ENCODE data around the gene PCSK1.

PCSK1 gene

GRCh38 chr5:96348536-96348935 lies 84.5 kb downstream of the PCSK1 start:
- no peaks in the 10 kb centered on the region for H3K36me3 ChIP-seq (ENCODE audit: control insufficient read depth in 5 of 5, insufficient read depth in 5 of 5, low read length in 5 of 5)
- no peak overlapping the region for H3K4me3 ChIP-seq (ENCODE audit: low read depth in 1 of 5, low read length in 5 of 5)
- peaks cover 0 to 4% (median 0%) of the 10 kb centered on the region in 5 donors for H3K4me1 ChIP-seq (ENCODE audit: control insufficient read depth in 5 of 5, insufficient read depth in 5 of 5, low read length in 5 of 5)
- no peak overlapping the region for H3K27ac ChIP-seq (ENCODE audit: low read depth, low read length)
- no peaks in the 10 kb centered on the region for H3K9me3 ChIP-seq (ENCODE audit: control insufficient read depth in 5 of 5, low read length in 5 of 5)
- no peaks in the 10 kb centered on the region for H3K27me3 ChIP-seq (ENCODE audit: control insufficient read depth in 5 of 5, insufficient read depth in 4 of 5, low read length in 5 of 5)
- H3K9ac ChIP-seq (ENCODE audit: low read length in 5 of 5): no peak overlapping the region

GRCh38 chr5:96347502-96348292 lies 85.4 kb downstream of the PCSK1 start:
- peaks cover 0 to 4% (median 0%) of the 10 kb centered on the region in 5 donors for H3K4me1 ChIP-seq (ENCODE audit: control insufficient read depth in 5 of 5, insufficient read depth in 5 of 5, low read length in 5 of 5)
- H3K27ac ChIP-seq (ENCODE audit: low read depth, low read length): no peak overlapping the region
- no peaks in the 10 kb centered on the region for H3K27me3 ChIP-seq (ENCODE audit: control insufficient read depth in 5 of 5, insufficient read depth in 4 of 5, low read length in 5 of 5)
- no peaks in the 10 kb centered on the region for H3K9me3 ChIP-seq (ENCODE audit: control insufficient read depth in 5 of 5, low read length in 5 of 5)
- no peak overlapping the region for H3K4me3 ChIP-seq (ENCODE audit: low read depth in 1 of 5, low read length in 5 of 5)
- no peaks in the 10 kb centered on the region for H3K36me3 ChIP-seq (ENCODE audit: control insufficient read depth in 5 of 5, insufficient read depth in 5 of 5, low read length in 5 of 5)
- no peak overlapping the region for H3K9ac ChIP-seq (ENCODE audit: low read length in 5 of 5)

GRCh38 chr5:96344678-96345577 lies 88.1 kb downstream of the PCSK1 start:
- H3K9ac ChIP-seq (ENCODE audit: low read length in 5 of 5): no peak overlapping the region
- H3K27ac ChIP-seq (ENCODE audit: low read depth, low read length): no peak overlapping the region
- no peaks in the 10 kb centered on the region for H3K36me3 ChIP-seq (ENCODE audit: control insufficient read depth in 5 of 5, insufficient read depth in 5 of 5, low read length in 5 of 5)

GRCh38 chr5:96343094-96343493 lies 90.0 kb downstream of the PCSK1 start:
- no peak overlapping the region for H3K27ac ChIP-seq (ENCODE audit: low read depth, low read length)
- H3K36me3 ChIP-seq (ENCODE audit: control insufficient read depth in 5 of 5, insufficient read depth in 5 of 5, low read length in 5 of 5): no peaks in the 10 kb centered on the region
- no peak overlapping the region for H3K9ac ChIP-seq (ENCODE audit: low read length in 5 of 5)
- H3K4me1 ChIP-seq (ENCODE audit: control insufficient read depth in 5 of 5, insufficient read depth in 5 of 5, low read length in 5 of 5): peaks cover 0 to 10% (median 8%) of the 10 kb centered on the region in 5 donors
- no peak overlapping the region for H3K4me3 ChIP-seq (ENCODE audit: low read depth in 1 of 5, low read length in 5 of 5)
- H3K9me3 ChIP-seq (ENCODE audit: control insufficient read depth in 5 of 5, low read length in 5 of 5): no peaks in the 10 kb centered on the region
- H3K27me3 ChIP-seq (ENCODE audit: control insufficient read depth in 5 of 5, insufficient read depth in 4 of 5, low read length in 5 of 5): no peaks in the 10 kb centered on the region

More at GRCh38 chr5:96344678-96345577, 88.1 kb downstream of the PCSK1 start:
- Histone ChIP-seq H3K4me3 (ENCODE audit: low read depth in 1 of 5, low read length in 5 of 5) (no peak overlapping the region), H3K27me3 (ENCODE audit: control insufficient read depth in 5 of 5, insufficient read depth in 4 of 5, low read length in 5 of 5) (no peaks in the 10 kb centered on the region), H3K9me3 (ENCODE audit: control insufficient read depth in 5 of 5, low read length in 5 of 5) (no peaks in the 10 kb centered on the region), H3K4me1 (ENCODE audit: control insufficient read depth in 5 of 5, insufficient read depth in 5 of 5, low read length in 5 of 5) (no peaks in the 10 kb centered on the region)

GRCh38 chr5:96342581-96342980 lies 90.5 kb downstream of the PCSK1 start:
- no peak overlapping the region for H3K4me3 ChIP-seq (ENCODE audit: low read depth in 1 of 5, low read length in 5 of 5)
- H3K4me1 ChIP-seq (ENCODE audit: control insufficient read depth in 5 of 5, insufficient read depth in 5 of 5, low read length in 5 of 5): peaks cover 0 to 10% (median 8%) of the 10 kb centered on the region in 5 donors
- H3K9ac ChIP-seq (ENCODE audit: low read length in 5 of 5): no peak overlapping the region
- H3K36me3 ChIP-seq (ENCODE audit: control insufficient read depth in 5 of 5, insufficient read depth in 5 of 5, low read length in 5 of 5): no peaks in the 10 kb centered on the region
- no peaks in the 10 kb centered on the region for H3K27me3 ChIP-seq (ENCODE audit: control insufficient read depth in 5 of 5, insufficient read depth in 4 of 5, low read length in 5 of 5)
- H3K27ac ChIP-seq (ENCODE audit: low read depth, low read length): no peak overlapping the region
- H3K9me3 ChIP-seq (ENCODE audit: control insufficient read depth in 5 of 5, low read length in 5 of 5): no peaks in the 10 kb centered on the region

All from subcutaneous abdominal adipose tissue (tissue), 5 donors.